ENCODE data around the gene RNASE7.

Gene RNASE7

DNA sequence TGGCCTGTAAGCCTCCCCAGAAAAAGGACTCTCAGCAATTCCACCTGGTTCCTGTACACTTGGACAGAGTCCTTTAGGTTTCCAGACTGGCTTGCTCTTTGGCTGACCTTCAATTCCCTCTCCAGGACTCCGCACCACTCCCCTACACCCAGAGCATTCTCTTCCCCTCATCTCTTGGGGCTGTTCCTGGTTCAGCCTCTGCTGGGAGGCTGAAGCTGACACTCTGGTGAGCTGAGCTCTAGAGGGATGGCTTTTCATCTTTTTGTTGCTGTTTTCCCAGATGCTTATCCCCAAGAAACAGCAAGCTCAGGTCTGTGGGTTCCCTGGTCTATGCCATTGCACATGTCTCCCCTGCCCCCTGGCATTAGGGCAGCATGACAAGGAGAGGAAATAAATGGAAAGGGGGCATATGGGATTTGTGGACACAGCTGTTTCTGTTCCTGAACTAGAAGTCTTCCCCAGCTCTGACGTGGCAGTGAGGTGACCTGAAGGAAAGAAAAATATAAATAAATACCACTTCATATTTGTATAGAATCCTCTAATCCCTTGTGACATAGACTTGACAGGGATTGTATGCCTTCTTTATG is 1.3 kb downstream of the RNASE7 start:
- Histone ChIP-seq H3K9me3 (ENCODE audit: control insufficient read depth, low read length) (no peaks in the 10 kb centered on the region), H3K36me3 (ENCODE audit: control insufficient read depth, insufficient read depth, low read length) (no peaks in the 10 kb centered on the region), H3K27ac (ENCODE audit: insufficient read depth, low read depth, low read length, poor library complexity, severe bottlenecking) (no peak overlapping the region), H3K4me1 (ENCODE audit: control insufficient read depth, insufficient read depth, low read length) (peaks cover 6% of the 10 kb centered on the region), H3K4me3 (ENCODE audit: insufficient read depth, low read depth, low read length) (no peak overlapping the region), H3K27me3 (ENCODE audit: control insufficient read depth, insufficient read depth, low read length, poor library complexity, severe bottlenecking) (peaks cover 5% of the 10 kb centered on the region)
- 84 to 87% methylated on average over 1 of the region's 2 CpGs for WGBS, 2 experiments

DNA sequence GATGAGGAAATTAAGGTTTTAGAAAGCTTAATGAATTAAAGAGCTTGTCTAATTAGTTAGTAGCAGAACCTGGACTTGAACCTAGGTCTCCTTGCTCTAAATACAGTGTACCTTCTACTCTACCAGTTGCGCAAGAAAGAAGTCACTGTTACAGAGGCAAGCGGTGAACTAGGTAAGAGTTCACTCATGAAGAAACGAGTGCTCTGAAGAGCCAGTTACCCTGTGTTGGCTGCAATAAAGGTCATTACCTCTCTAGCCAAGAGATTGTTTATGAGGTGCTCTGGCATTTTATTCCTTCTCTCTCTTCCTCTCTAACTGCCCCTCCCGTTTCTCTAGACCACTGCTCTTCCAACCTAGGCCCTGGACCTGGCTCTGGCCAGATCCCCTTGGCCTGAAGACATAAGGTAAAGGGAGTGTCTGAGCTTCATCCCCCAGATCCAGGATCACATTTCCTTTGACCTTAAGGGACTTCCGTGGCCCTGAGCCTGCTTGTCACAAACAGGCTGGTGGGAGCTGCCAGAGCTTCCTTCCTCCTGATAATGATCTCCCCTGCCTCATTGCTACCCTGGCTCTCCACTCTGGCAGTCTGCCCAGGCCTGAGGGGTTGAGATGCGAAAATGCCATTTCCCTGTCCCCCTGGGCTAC is 1.9 kb downstream of the RNASE7 start:
- H3K27ac ChIP-seq (ENCODE audit: insufficient read depth, low read depth, low read length, poor library complexity, severe bottlenecking): no peak overlapping the region
- H3K4me3 ChIP-seq (ENCODE audit: insufficient read depth, low read depth, low read length): no peak overlapping the region
- no peaks in the 10 kb centered on the region for H3K9me3 ChIP-seq (ENCODE audit: control insufficient read depth, low read length)
- no peaks in the 10 kb centered on the region for H3K36me3 ChIP-seq (ENCODE audit: control insufficient read depth, insufficient read depth, low read length)
- WGBS, 2 experiments: 84 to 86% methylated on average over 6 of the region's 6 CpGs
- H3K4me1 ChIP-seq (ENCODE audit: control insufficient read depth, insufficient read depth, low read length): peaks cover 6% of the 10 kb centered on the region
- H3K27me3 ChIP-seq (ENCODE audit: control insufficient read depth, insufficient read depth, low read length, poor library complexity, severe bottlenecking): peaks cover 5% of the 10 kb centered on the region

DNA sequence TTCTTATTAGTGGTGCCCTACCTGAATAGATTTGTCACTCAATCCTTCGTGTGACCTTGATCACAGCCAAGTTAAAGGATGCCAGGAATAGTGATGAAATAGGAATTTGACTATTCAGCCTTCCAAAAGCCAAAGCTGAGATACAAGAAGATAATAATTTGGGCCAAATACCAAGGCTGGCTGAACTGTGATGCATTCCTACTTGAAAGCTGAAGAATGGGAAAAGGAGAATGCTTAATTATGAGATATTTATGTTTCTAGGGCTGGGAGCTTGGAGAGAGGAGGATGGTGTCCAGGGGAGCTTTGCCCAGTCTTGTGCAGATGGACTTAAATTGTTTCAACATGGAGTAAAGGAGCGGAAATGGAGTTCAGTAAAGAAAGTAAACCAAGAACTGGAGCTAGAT is 5.2 kb downstream of the RNASE7 start:
- Histone ChIP-seq H3K9me3 (ENCODE audit: control insufficient read depth, low read length) (no peaks in the 10 kb centered on the region), H3K27ac (ENCODE audit: insufficient read depth, low read depth, low read length, poor library complexity, severe bottlenecking) (no peak overlapping the region), H3K4me3 (ENCODE audit: insufficient read depth, low read depth, low read length) (no peak overlapping the region), H3K4me1 (ENCODE audit: control insufficient read depth, insufficient read depth, low read length) (no peaks in the 10 kb centered on the region), H3K36me3 (ENCODE audit: control insufficient read depth, insufficient read depth, low read length) (no peaks in the 10 kb centered on the region), H3K27me3 (ENCODE audit: control insufficient read depth, insufficient read depth, low read length, poor library complexity, severe bottlenecking) (peaks cover 5% of the 10 kb centered on the region)
- WGBS, 2 experiments: 90 to 92% methylated on average over 2 of the region's 2 CpGs

DNA sequence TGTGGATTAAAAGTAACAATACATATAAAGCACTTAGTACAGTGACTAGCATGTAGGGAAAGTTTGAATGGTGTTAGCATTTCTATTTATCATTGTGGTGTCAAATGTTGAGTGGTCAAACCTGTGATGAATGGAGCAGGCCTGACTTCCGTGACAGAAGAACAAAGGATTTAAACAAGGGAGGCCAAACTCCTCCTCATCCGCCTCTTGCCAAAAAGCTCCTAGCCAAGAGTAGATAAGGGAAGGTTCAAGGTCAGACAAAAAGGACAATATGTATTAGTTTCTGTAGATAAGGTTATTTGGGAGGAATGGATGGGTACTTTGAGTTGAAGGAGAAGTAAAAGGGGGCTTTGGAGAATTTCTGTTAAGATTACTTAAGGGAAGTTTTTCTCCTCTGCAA is 6.5 kb downstream of the RNASE7 start:
- Histone ChIP-seq H3K4me3 (ENCODE audit: insufficient read depth, low read depth, low read length) (no peak overlapping the region), H3K27me3 (ENCODE audit: control insufficient read depth, insufficient read depth, low read length, poor library complexity, severe bottlenecking) (peaks cover 5% of the 10 kb centered on the region), H3K27ac (ENCODE audit: insufficient read depth, low read depth, low read length, poor library complexity, severe bottlenecking) (no peak overlapping the region), H3K4me1 (ENCODE audit: control insufficient read depth, insufficient read depth, low read length) (no peaks in the 10 kb centered on the region), H3K36me3 (ENCODE audit: control insufficient read depth, insufficient read depth, low read length) (no peaks in the 10 kb centered on the region), H3K9me3 (ENCODE audit: control insufficient read depth, low read length) (no peaks in the 10 kb centered on the region)
- 87 to 89% methylated on average over 2 of the region's 2 CpGs for WGBS, 2 experiments

DNA sequence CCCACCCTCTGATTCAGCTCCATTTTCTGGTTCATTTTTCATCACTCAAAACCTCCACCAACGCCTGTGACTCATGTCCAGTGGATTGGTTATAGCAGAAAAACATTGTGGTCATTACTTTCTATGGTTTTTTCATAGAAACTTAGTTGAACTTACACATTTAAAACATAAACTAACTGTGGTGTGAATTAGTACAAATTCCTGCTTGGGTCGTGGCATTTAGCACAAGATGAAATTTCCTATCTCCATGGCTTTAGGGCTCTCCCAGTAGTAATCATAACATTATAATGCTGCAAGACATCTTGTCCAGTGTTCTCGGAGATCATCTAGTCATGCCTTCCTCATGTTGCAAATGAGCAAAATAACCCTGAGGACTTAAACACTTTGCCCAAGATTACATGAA is 7.1 kb downstream of the RNASE7 start:
- peaks cover 5% of the 10 kb centered on the region for H3K27me3 ChIP-seq (ENCODE audit: control insufficient read depth, insufficient read depth, low read length, poor library complexity, severe bottlenecking)
- no peak overlapping the region for H3K27ac ChIP-seq (ENCODE audit: insufficient read depth, low read depth, low read length, poor library complexity, severe bottlenecking)
- WGBS, 2 experiments: 86 to 92% methylated on average over 3 of the region's 3 CpGs
- H3K36me3 ChIP-seq (ENCODE audit: control insufficient read depth, insufficient read depth, low read length): no peaks in the 10 kb centered on the region
- H3K4me3 ChIP-seq (ENCODE audit: insufficient read depth, low read depth, low read length): no peak overlapping the region
- H3K4me1 ChIP-seq (ENCODE audit: control insufficient read depth, insufficient read depth, low read length): no peaks in the 10 kb centered on the region
- no peaks in the 10 kb centered on the region for H3K9me3 ChIP-seq (ENCODE audit: control insufficient read depth, low read length)

DNA sequence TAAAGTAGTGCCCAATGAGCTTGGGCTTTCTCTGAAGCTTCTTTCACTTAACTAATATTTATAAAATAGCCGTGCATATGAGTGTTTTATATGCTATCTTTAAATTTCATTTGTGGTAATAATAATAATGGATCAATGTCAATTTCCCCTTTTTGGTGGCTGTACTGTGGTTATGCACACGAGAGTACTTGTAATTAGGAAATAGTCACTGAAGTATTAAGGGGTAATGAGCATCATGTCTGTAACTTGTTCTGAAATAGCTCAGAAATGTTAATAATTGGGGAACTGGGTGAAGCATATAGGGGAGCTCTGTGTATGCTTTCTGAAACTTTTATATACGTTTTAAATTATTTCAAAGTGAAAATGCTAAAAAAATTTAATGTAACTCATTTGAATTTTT is 8.4 kb downstream of the RNASE7 start:
- Histone ChIP-seq H3K9me3 (ENCODE audit: control insufficient read depth, low read length) (no peaks in the 10 kb centered on the region), H3K36me3 (ENCODE audit: control insufficient read depth, insufficient read depth, low read length) (no peaks in the 10 kb centered on the region), H3K4me3 (ENCODE audit: insufficient read depth, low read depth, low read length) (no peak overlapping the region), H3K27me3 (ENCODE audit: control insufficient read depth, insufficient read depth, low read length, poor library complexity, severe bottlenecking) (no peaks in the 10 kb centered on the region), H3K4me1 (ENCODE audit: control insufficient read depth, insufficient read depth, low read length) (no peaks in the 10 kb centered on the region), H3K27ac (ENCODE audit: insufficient read depth, low read depth, low read length, poor library complexity, severe bottlenecking) (no peak overlapping the region)
- WGBS, 2 experiments: 85 to 94% methylated on average over 1 of the region's 3 CpGs

DNA sequence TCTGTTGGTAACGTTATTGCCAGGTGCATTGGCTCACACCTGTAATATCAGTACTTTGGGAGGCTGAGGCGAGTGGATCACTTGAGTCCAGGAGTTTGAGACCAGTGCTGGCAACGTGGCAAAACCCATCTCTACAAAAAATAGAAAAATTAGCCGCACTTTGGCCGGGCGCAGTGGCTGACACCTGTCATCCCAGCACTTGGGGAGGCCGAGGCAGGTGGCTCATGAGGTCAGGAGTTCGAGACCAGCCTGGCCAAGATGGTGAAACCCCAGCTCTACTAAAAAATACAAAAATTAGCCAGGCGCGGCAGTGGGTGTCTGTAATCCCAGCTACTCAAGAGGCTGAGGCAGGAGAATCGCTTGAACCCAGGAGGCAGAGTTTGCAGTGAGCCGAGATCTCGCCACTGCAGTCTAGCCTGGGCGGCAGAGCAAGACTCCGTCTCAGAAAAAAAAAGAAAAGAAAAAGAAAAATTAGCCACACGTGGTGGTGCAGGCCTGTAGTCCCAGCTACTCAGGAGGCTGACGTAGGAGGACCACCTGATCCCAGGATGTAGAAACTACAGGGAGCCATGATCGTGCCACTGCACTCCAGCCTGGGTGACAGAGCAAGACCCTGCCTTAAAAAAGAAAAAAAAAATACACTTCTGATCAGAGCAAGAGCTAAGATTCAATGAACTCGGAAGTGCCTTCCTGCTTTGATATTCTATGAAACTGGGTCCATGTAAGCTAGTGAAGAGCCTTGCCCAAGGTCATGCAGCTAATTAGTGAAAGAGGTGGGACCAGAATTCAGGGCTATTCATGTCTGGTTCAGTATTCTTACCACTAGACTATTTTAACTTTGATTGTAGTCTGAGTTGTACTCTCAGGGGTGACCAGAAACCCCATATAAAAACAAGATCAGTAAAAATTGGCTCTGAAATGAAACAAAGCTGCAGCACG is 11.3 kb downstream of the RNASE7 start:
- Histone ChIP-seq H3K36me3 (ENCODE audit: control insufficient read depth, insufficient read depth, low read length) (no peaks in the 10 kb centered on the region), H3K4me3 (ENCODE audit: insufficient read depth, low read depth, low read length) (no peak overlapping the region), H3K27me3 (ENCODE audit: control insufficient read depth, insufficient read depth, low read length, poor library complexity, severe bottlenecking) (no peaks in the 10 kb centered on the region), H3K9me3 (ENCODE audit: control insufficient read depth, low read length) (no peaks in the 10 kb centered on the region), H3K27ac (ENCODE audit: insufficient read depth, low read depth, low read length, poor library complexity, severe bottlenecking) (no peak overlapping the region), H3K4me1 (ENCODE audit: control insufficient read depth, insufficient read depth, low read length) (no peaks in the 10 kb centered on the region)
- 89 to 92% methylated on average over 20 of the region's 20 CpGs for WGBS, 2 experiments

DNA sequence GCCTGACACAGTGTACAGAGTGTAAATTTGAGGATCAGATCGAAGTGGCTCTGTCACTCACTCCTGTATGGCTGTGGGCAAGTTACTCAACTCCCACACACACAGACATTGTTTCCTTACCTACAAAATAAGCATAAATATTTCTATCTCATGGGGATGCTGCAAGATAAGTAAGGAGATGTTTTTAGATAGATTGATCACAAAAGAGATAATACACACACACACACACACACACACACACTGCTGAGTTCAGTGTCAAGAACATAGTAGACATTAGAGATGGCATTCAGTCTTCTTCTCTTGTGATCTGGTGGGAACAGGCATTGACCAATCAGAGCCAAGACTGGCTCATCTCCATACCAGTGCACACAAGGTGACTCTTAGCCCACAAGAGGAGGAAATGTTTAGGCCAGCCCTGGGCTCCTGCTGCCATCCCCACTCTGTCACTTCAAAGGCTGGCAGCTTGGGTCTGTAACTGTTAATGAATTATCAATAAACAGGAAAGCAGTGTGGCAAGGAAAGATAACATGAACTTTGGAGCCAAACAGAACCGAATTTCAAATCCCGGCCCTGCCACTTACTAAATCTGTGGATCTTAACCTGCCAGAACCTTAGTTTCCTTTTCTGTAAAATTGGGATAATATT is 12.1 kb downstream of the RNASE7 start:
- H3K36me3 ChIP-seq (ENCODE audit: control insufficient read depth, insufficient read depth, low read length): no peaks in the 10 kb centered on the region
- H3K27me3 ChIP-seq (ENCODE audit: control insufficient read depth, insufficient read depth, low read length, poor library complexity, severe bottlenecking): no peaks in the 10 kb centered on the region
- H3K27ac ChIP-seq (ENCODE audit: insufficient read depth, low read depth, low read length, poor library complexity, severe bottlenecking): no peak overlapping the region
- 74 to 92% methylated on average over 3 of the region's 3 CpGs for WGBS, 2 experiments
- H3K4me1 ChIP-seq (ENCODE audit: control insufficient read depth, insufficient read depth, low read length): no peaks in the 10 kb centered on the region
- no peak overlapping the region for H3K4me3 ChIP-seq (ENCODE audit: insufficient read depth, low read depth, low read length)
- H3K9me3 ChIP-seq (ENCODE audit: control insufficient read depth, low read length): no peaks in the 10 kb centered on the region

DNA sequence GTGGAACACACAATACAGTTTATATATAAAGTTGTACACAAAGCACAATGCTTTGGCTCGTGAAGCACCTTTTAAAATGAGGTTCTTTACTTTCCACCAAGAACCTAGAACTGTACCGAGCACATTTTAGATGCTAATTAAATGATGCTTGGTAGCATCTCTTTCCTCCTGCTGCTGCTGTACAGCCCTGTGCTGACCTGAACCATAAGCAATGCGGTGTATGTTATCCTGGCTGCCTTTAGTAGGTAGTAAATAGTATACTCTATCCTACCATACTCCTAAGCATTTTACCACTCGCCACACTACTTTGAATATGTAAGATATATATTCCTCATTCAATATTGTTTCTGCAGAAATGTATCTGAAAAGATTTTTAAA is 12.6 kb downstream of the RNASE7 start:
- H3K36me3 ChIP-seq (ENCODE audit: control insufficient read depth, insufficient read depth, low read length): no peaks in the 10 kb centered on the region
- H3K27me3 ChIP-seq (ENCODE audit: control insufficient read depth, insufficient read depth, low read length, poor library complexity, severe bottlenecking): no peaks in the 10 kb centered on the region
- no peaks in the 10 kb centered on the region for H3K4me1 ChIP-seq (ENCODE audit: control insufficient read depth, insufficient read depth, low read length)
- no peak overlapping the region for H3K4me3 ChIP-seq (ENCODE audit: insufficient read depth, low read depth, low read length)
- WGBS, 2 experiments: 91 to 100% methylated on average over 2 of the region's 4 CpGs
- no peaks in the 10 kb centered on the region for H3K9me3 ChIP-seq (ENCODE audit: control insufficient read depth, low read length)
- no peak overlapping the region for H3K27ac ChIP-seq (ENCODE audit: insufficient read depth, low read depth, low read length, poor library complexity, severe bottlenecking)
